GM18498 (cell line): ENCODE measurements around the gene IL1RAPL1.

Source experiments
- ATAC-seq: cut with Tn5 transposase; IDR thresholded peaks from one replicate; pipeline ENCODE4 v1.9.1; 2021; ENCODE audit warnings: mild to moderate bottlenecking, moderate library complexity; ENCODE audit not compliant: unreplicated experiment

IL1RAPL1 gene

GRCh38 chrX:28586981-28587551 lies at the start of gene IL1RAPL1:
Gene IL1RAPL1, plus strand, starts transcription at chrX:28587446.
- no peak for ATAC-seq

GRCh38 chrX:28542791-28543190 lies 44.5 kb upstream of the IL1RAPL1 start:
- ATAC-seq = no peak

GRCh38 chrX:28549838-28550237 lies 37.4 kb upstream of the IL1RAPL1 start:
- ATAC-seq = no peak

- no peak for ATAC-seq
Observed at GRCh38 chrX:28550331-28550872, 36.8 kb upstream of the IL1RAPL1 start.

- ATAC-seq = no peak
Observed at GRCh38 chrX:28552322-28552721, 34.9 kb upstream of the IL1RAPL1 start.

- no peak for ATAC-seq
Observed at GRCh38 chrX:28552882-28553829, 34.1 kb upstream of the IL1RAPL1 start.

GRCh38 chrX:28576117-28576516 lies 11.1 kb upstream of the IL1RAPL1 start:
- ATAC-seq = no peak

- ATAC-seq = no peak
Observed at GRCh38 chrX:28581522-28581921, 5.7 kb upstream of the IL1RAPL1 start.

GRCh38 chrX:28582511-28582910 lies 4.7 kb upstream of the IL1RAPL1 start:
- ATAC-seq = no peak

- ATAC-seq = no peak
Observed at GRCh38 chrX:28584025-28584424, 3.2 kb upstream of the IL1RAPL1 start.

GRCh38 chrX:28585767-28586166 lies 1.5 kb upstream of the IL1RAPL1 start:
- ATAC-seq = no peak

- ATAC-seq = no peak
Observed at GRCh38 chrX:28586286-28586685, 960 bp upstream of the IL1RAPL1 start.

- no peak for ATAC-seq
Observed at GRCh38 chrX:28589046-28589445, 1.8 kb downstream of the IL1RAPL1 start.

GRCh38 chrX:28590396-28590795 lies 3.1 kb downstream of the IL1RAPL1 start:
- no peak for ATAC-seq

- no peak for ATAC-seq
Observed at GRCh38 chrX:28591542-28591941, 4.3 kb downstream of the IL1RAPL1 start.

- ATAC-seq = no peak
Observed at GRCh38 chrX:28595346-28595745, 8.1 kb downstream of the IL1RAPL1 start.

- no peak for ATAC-seq
Observed at GRCh38 chrX:28599957-28600356, 12.7 kb downstream of the IL1RAPL1 start.

- ATAC-seq = no peak
Observed at GRCh38 chrX:28609003-28609402, 21.8 kb downstream of the IL1RAPL1 start.

GRCh38 chrX:28609917-28610613 lies 22.8 kb downstream of the IL1RAPL1 start:
- ATAC-seq = no peak

GRCh38 chrX:28610746-28611145 lies 23.5 kb downstream of the IL1RAPL1 start:
- ATAC-seq = no peak

GRCh38 chrX:28613558-28613957 lies 26.3 kb downstream of the IL1RAPL1 start:
- ATAC-seq = no peak
